PC-9 (cell line): ENCODE data around the gene ARHGAP6.

Experiments
- CTCF ChIP-seq: fragments of 200-600 bp; sonication (generic); conservative IDR thresholded peaks from 2 replicates; pipeline ENCODE4 v1.6.1; 2017; ENCODE audit warnings: mixed run types, antibody characterized with exemption, mild to moderate bottlenecking, moderate library complexity
- EZH2 ChIP-seq: fragments of 200-600 bp; sonication (generic); IDR thresholded peaks from 2 replicates; pipeline ENCODE4 v1.8.0; 2017; ENCODE audit warnings: antibody characterized with exemption, low read depth

GRCh38 chrX:11577603-11578002, 88.1 kb downstream of the ARHGAP6 start:
- no peak for TF ChIP-seq CTCF
- no peak for TF ChIP-seq EZH2
